Measurements from ENCODE around the gene RGMA. TPM values are rescaled to one million over a fixed set of nuclear protein-coding genes. Genes with fewer than 3 reads are reported as not detected.
"Not testable (repeated sequence)": the region's sequence is repeated elsewhere in the genome, so short reads cannot be mapped to it uniquely, and the experiment has no call there.

RGMA gene
- total RNA-seq, 1 experiment from 2014 or later, result 5.5 TPM

- ChIA-PET POLR2A (no interaction called here), RAD21 (ENCODE audit: low non-redundant PET in 1 of 2, low total read pairs in 2 of 2, uncharacterized antibody in 2 of 2, unreplicated experiment in 2 of 2) (no interaction called here), CTCF (no interaction called here)
- H2AFZ ChIP-seq (ENCODE audit: low read depth, low read length, poor library complexity, severe bottlenecking), result no peak overlapping the region
- peaks cover 9 to 19% of the 10 kb centered on the region in 2 experiments for H3K4me1 ChIP-seq (ENCODE audit: control insufficient read depth in 1 of 2, insufficient read depth in 2 of 2, low read length in 2 of 2)
- no peaks in the 10 kb centered on the region for H3K36me3 ChIP-seq (ENCODE audit: control insufficient read depth in 1 of 2, insufficient read depth in 2 of 2, low read length in 2 of 2)
- no peaks in the 10 kb centered on the region for H4K20me1 ChIP-seq (ENCODE audit: insufficient read depth)
- no peak overlapping the region for H3K4me2 ChIP-seq (ENCODE audit: low read length)
- H3K79me2 ChIP-seq (ENCODE audit: insufficient read depth, low read length), result no peaks in the 10 kb centered on the region
- no peak overlapping the region for H3K9ac ChIP-seq (ENCODE audit: low read length)
- DNase-seq (ENCODE audit: low read depth, low spot score), result no peak
- BruUV-seq (replicated peaks), result no TSS peak
- H3K27me3 ChIP-seq (ENCODE audit: insufficient read depth, low read length), result no peaks in the 10 kb centered on the region
- no peak for ATAC-seq
- intact Hi-C loops (cut with micrococcal nuclease), result no loop called here
- H3K27ac ChIP-seq (ENCODE audit: low read depth, low read length), result no peak overlapping the region
- H3K9me3 ChIP-seq (ENCODE audit: control insufficient read depth in 1 of 2, insufficient read depth in 1 of 2, low read depth in 1 of 2, low read length in 2 of 2), result no peaks in the 10 kb centered on the region
- TF ChIP-seq ATF3 (IDR thresholded peaks at IDR 0.05) (no peak), ZFX (IDR thresholded peaks at IDR 0.05) (no peak), SIN3A (IDR thresholded peaks at IDR 0.05; ENCODE audit: low read depth) (no peak)
- no peak overlapping the region for H3K4me3 ChIP-seq (replicated peaks in 1 of 2; ENCODE audit: low read depth in 1 of 2, low read length in 2 of 2)
- H3K9me2 ChIP-seq (ENCODE audit: insufficient read depth), result no peaks in the 10 kb centered on the region
Observed at GRCh38 chr15:93063262-93063671, 25.7 kb downstream of the RGMA start.

GRCh38 chr15:93062628-93063261, 26.3 kb downstream of the RGMA start:
- H3K36me3 ChIP-seq (ENCODE audit: control insufficient read depth in 1 of 2, insufficient read depth in 2 of 2, low read length in 2 of 2); H3K9ac ChIP-seq (ENCODE audit: low read length); H2AFZ ChIP-seq (ENCODE audit: low read depth, low read length, poor library complexity, severe bottlenecking); H4K20me1 ChIP-seq (ENCODE audit: insufficient read depth); H3K9me3 ChIP-seq (ENCODE audit: control insufficient read depth in 1 of 2, insufficient read depth in 1 of 2, low read depth in 1 of 2, low read length in 2 of 2); H3K4me2 ChIP-seq (ENCODE audit: low read length); POLR2A ChIA-PET; DNase-seq (ENCODE audit: low read depth, low spot score); H3K79me2 ChIP-seq (ENCODE audit: insufficient read depth, low read length); H3K27ac ChIP-seq (ENCODE audit: low read depth, low read length); intact Hi-C loops (cut with micrococcal nuclease); H3K9me2 ChIP-seq (ENCODE audit: insufficient read depth); BruUV-seq (replicated peaks); H3K27me3 ChIP-seq (ENCODE audit: insufficient read depth, low read length); RAD21 ChIA-PET (ENCODE audit: low non-redundant PET in 1 of 2, low total read pairs in 2 of 2, uncharacterized antibody in 2 of 2, unreplicated experiment in 2 of 2); H3K4me3 ChIP-seq (replicated peaks in 1 of 2; ENCODE audit: low read depth in 1 of 2, low read length in 2 of 2); CTCF ChIA-PET: not testable (repeated sequence)
- peak; percentile 14; the same call in 1 of the 2 replicates for ATAC-seq
- H3K4me1 ChIP-seq (ENCODE audit: control insufficient read depth in 1 of 2, insufficient read depth in 2 of 2, low read length in 2 of 2), result peaks cover 9 to 19% of the 10 kb centered on the region in 2 experiments
